Measurements from ENCODE around the gene TCEAL4.

DNA sequence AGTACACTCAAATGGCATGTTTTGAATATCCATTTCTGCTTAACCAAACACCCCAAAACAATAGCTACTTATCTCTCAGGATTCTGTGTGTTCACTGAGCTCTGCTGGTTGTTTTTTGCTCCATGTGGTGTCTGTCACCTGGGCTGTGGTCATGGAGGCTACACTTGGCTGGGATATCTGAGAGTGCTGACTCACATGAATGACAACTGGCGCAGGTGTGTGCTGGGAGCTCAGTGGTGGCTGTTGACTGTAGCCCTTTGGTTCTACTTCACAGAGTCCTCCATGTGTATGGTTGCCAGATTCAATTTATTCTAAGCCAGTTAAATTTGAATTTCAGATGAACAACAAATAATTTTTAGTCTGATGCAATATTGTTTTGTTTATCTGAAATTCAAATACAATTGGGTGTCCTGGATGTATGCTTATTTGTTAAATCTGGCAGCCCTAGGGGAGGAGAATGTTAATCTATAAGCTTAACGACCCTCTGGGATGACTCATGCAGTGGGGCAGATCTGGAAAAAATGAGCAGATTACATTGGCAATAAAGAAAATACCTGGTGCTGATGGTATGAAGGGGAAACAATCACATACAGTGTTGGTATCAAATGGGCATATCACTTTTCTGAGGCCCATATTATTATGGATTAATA, 28.2 kb upstream of the TCEAL4 start:
- TF ChIP-seq, protein P1, sequence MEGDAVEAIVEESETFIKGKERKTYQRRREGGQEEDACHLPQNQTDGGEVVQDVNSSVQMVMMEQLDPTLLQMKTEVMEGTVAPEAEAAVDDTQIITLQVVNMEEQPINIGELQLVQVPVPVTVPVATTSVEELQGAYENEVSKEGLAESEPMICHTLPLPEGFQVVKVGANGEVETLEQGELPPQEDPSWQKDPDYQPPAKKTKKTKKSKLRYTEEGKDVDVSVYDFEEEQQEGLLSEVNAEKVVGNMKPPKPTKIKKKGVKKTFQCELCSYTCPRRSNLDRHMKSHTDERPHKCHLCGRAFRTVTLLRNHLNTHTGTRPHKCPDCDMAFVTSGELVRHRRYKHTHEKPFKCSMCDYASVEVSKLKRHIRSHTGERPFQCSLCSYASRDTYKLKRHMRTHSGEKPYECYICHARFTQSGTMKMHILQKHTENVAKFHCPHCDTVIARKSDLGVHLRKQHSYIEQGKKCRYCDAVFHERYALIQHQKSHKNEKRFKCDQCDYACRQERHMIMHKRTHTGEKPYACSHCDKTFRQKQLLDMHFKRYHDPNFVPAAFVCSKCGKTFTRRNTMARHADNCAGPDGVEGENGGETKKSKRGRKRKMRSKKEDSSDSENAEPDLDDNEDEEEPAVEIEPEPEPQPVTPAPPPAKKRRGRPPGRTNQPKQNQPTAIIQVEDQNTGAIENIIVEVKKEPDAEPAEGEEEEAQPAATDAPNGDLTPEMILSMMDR (conservative IDR thresholded peaks at IDR 0.05 in 1 of 2, IDR thresholded peaks at IDR 0.05 in 1 of 2; ENCODE audit: low read depth in 1 of 2, low read length in 2 of 2) = no peak
- no peak for TF ChIP-seq EZH2 (IDR thresholded peaks at IDR 0.05; ENCODE audit: low read length, missing control alignments)
